ENCODE measurements around the gene CRY2.

CRY2 gene

GRCh38 chr11:45853332-45854219, 6.3 kb downstream of the CRY2 start:
- no peak overlapping the region for H3K27ac ChIP-seq
- TF ChIP-seq CTCF (conservative IDR thresholded peaks at IDR 0.05), result no peak

DNA sequence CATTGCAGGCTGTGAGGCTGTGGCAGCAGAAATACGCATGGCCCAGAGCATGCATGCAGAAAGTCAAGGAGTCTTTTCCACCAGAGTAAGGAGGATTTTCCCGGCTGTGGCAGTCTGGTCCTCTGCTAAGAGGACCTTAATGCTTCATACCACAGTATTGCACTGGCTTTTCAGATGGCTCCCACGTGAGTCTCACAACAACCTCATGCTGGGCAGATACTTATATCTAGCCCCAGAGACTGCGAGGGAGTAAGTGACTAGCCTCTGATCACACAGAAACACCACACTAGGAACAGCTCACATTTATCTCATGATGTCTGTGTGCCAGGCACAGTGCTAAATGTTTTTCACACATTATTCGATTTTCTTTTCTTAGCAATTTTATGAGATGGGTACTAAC, 8.0 kb downstream of the CRY2 start:
- H3K27ac ChIP-seq, result no peak overlapping the region

GRCh38 chr11:45856044-45856468, 8.8 kb downstream of the CRY2 start:
- TF ChIP-seq CTCF (conservative IDR thresholded peaks at IDR 0.05), result no peak
- no peak overlapping the region for H3K27ac ChIP-seq

More for the DNA sequence above, 8.0 kb downstream of the CRY2 start:
- no peak for TF ChIP-seq CTCF (conservative IDR thresholded peaks at IDR 0.05)

DNA sequence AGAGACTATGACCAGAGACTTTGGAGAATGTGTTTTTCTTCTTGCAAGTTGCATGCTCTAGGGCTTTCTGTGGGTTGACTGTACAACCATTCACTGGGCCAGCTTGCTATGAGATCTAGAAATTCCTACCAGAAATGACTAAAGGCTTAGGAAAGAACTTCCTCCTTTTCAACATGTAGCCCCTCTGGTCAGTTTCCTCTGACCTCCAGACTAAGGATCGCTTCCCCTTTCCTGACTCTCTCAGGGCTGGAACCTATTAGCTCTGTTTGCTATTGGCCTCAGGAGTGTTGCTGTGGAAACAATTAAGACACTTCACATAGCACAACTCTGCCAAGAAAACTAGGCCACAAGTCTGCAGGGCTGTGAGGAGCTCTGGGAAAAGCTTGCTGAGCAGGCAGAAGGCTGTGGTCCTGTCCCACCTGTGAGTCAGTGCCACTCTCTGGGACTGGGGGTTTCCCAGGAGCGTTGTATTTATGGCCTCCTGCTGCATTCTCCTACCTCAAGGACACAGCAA, 10.7 kb downstream of the CRY2 start:
- no peak for TF ChIP-seq CTCF (conservative IDR thresholded peaks at IDR 0.05)
- H3K27ac ChIP-seq, result peak overlapping the region; percentile 50

DNA sequence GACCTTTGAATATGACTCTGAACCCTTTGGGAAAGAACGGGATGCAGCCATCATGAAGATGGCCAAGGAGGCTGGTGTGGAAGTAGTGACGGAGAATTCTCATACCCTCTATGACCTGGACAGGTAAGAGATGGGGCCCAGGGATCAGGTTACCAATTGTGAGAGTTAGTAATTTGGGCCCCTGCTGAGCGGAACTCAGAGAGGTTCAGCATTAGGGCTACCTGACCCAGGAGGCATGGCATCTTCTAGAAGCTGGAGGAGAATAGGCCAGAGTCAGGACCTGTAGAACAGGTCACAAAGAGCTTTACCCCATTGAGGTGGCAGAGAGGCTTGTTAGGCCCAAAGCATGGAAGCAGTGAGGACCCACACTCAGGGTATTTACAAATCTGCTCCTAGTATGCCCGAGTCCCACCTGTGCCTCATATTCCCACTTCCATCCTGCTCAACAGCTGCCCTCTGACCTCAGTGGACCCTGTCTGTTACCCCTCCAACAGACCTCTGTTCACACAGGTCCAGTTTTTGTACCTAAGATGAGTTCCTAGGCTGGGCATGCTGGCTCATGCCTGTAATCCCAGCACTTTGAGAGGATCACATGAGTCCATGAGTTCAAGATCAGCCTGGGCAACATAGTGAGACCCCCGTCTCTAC, 11.6 kb downstream of the CRY2 start:
- H3K27ac ChIP-seq, result peak overlapping the region; percentile 50
- no peak for TF ChIP-seq CTCF (conservative IDR thresholded peaks at IDR 0.05)

GRCh38 chr11:45859661-45860140, 12.4 kb downstream of the CRY2 start:
- TF ChIP-seq CTCF (conservative IDR thresholded peaks at IDR 0.05), result no peak
- H3K27ac ChIP-seq, result peak overlapping the region; percentile 50

DNA sequence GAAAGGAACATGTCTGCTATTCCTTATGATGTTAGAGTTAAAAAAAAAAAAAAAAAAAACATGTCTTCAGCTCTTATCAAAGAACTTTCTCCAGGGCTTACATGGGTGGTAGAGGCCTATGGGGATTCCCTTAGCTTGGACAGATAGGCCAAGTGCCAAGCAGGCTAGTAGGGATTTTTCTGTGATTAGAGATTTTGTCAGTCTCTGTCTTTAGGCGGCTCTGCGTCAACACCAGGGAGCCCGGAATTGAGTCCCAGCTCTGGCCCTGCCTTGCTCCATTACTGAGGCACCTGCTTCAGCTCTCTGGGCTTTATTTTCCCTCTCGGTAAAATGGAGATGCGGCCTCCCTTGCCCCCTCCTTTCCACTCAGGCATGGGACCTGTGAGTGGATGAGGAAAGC, 13.1 kb downstream of the CRY2 start:
- no peak for TF ChIP-seq CTCF (conservative IDR thresholded peaks at IDR 0.05)
- peak overlapping the region; percentile 50 for H3K27ac ChIP-seq
